GM15510 (cell line): ENCODE data around the gene MYH6.

Source experiments
- POLR2A ChIP-seq: IDR thresholded peaks from 3 replicates; pipeline ENCODE4 v1.6.1; 2011; ENCODE audit warnings: borderline replicate concordance; ENCODE audit not compliant: insufficient read length; ENCODE audit errors: extremely low read depth

The MYH6 gene

DNA sequence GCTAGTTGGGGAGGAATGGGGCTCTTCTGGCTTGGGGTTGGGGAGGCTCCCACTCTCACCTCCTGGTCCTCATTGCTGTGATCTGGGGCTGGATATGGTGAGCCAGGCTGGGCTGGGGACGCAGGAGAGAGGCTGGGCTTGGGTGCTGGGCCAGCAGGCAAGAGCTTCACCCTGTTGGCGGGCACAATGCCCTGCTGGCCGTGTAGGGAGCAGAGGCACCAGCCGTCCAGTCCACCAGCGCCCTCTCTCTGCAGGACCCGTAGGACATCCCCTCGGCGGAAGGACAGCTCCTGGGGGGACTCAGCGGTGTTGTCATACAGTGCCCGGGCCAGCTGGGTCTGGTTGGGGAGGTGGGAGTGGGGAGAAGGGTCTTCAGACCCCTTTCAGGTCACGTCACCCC lies 47.6 kb downstream of the MYH6 start:
- TF ChIP-seq POLR2A: no peak

DNA sequence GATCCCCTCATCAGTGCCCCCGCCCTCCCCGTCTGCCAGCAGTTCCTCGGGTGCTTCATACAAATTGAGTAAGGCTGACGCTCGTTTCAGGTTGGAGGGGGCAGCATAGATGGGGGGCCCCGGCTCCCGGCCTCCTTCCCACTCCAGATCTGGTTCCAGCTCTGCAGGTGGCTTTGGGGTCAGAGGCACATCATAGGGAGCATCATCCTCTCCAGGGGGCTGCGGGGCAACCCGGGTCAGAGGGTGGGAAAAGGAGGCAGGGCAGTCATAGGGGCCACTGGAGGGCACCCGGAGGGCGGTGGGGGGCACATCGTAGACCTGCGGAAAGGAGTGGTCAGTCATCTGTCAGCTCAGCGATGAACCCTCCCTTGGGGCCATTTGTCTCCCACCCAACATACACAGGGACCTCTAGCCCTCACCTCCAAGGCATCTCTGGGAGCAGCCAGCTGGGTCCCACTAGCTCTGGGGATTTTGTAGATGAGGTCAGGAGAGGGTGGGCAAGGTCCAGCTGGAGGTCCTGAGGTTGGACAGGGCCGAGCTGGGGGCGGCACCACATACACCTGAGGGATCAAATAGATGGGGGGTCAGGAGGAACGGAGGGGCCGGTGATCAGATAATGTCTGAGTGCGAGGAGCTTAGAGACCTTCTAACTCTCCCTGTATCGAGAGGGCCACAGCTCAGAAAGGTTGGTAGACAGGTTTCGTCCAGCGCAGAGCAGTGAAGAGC lies 48.2 kb downstream of the MYH6 start:
- TF ChIP-seq POLR2A: no peak

DNA sequence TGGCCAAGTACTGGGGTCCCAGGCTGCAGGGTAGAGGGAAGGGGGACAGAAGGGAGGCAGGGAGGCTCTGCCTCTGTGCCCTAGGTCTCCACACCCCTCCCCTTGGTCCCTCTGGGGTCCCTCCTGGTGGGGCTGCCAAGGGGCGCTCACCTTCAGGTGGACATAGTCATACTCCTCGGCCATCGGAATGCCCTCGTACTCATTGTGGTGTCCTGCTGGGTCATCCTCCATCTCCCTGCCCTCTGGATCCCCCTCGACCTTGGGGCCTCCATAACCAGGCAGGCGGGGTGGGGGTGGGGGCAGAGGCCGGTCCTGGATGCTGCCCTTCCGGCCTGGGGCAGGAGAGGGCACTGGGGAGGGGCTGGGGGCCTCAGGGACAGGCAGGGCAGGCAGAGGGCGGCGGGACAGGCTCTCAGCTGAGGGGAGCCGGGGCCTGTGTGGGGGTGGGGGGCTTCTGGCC lies 48.9 kb downstream of the MYH6 start:
- no peak for TF ChIP-seq POLR2A

DNA sequence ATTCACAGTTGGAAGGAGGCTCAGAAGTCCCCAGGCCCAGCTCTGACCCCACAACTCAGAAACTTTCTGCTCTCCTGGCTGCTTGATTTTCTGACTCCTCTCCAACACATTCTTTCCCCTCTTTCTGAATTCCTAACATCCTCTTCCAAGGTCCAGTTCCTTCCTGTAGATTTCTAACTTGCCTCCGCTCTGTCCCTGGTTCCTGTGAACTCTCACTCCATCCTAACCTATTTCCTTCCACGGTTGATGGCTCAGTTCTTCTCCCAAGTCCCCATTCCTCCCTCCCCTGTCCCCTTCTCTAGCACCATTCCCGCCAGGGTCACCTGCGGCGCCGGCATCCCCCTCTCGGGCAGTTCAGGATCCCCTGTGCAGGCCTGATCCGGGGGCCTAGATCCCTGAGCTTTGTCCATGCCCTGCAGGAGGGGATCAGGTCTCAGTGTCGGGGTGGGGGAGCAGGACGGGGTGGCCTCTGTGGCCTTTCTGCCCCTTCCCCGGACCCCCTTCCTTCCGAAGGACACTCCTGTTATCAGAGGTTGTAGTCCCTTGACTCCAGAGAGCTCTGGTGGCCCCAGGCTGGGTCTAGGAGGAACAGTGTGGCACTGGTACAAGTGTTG lies 49.4 kb downstream of the MYH6 start:
- no peak for TF ChIP-seq POLR2A

DNA sequence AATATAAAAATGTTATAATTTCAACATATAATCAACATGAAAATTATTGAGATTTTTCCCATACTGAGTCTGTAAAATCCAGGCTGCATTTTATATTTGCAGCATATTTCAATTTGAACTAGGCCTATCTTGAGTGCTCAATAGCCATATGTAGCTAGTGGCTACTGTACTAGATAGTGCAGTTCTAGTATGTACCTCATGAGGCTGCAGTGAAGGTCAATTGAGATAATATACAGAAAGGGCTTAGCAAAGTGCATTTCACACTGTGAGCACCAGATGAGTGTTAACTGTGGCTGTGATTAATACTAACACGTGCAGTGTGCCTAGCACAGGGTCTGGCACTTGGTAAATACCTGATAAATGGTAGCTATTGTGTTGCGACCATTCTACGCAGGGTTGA lies 50.0 kb downstream of the MYH6 start:
- no peak for TF ChIP-seq POLR2A

DNA sequence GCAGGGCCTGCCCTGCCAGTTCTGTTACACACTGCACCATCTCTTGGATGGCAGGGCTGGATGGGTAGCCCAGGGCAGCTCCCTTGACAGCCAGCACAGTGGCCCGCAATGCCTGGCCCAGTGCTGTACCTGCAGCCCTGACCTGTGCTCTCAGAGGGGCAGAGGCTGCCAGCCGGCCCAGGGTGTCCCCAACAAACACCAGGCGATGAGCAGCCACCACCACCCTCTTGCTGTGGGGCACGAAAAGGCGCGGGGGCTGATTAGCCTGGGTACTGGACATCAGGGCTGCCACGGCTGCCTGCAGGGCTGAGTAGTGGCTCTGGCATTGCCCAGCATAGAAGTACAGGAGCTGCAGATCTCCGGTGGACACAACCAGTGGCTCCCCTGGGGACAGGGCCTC lies 50.8 kb downstream of the MYH6 start:
- TF ChIP-seq POLR2A: no peak

DNA sequence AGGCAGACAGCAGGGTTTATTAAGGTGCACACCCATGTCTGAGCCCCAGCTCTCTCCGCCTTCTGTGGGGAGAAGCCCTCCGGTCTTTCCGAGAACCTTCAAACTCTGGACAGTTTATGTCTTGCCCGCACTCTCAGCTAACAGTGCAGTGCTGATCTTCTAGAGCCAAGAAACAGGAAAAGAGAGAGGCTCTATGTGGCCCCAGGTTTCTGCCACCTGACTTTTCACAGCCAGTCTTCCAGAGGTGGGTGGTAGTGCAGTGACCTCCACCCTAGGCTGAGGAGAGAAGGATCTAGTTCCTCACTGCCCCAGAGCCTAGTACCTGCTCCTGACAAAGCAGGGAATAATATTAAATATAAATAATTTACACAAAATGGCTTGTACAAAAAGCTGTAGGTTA lies 51.4 kb downstream of the MYH6 start:
- no peak for TF ChIP-seq POLR2A

DNA sequence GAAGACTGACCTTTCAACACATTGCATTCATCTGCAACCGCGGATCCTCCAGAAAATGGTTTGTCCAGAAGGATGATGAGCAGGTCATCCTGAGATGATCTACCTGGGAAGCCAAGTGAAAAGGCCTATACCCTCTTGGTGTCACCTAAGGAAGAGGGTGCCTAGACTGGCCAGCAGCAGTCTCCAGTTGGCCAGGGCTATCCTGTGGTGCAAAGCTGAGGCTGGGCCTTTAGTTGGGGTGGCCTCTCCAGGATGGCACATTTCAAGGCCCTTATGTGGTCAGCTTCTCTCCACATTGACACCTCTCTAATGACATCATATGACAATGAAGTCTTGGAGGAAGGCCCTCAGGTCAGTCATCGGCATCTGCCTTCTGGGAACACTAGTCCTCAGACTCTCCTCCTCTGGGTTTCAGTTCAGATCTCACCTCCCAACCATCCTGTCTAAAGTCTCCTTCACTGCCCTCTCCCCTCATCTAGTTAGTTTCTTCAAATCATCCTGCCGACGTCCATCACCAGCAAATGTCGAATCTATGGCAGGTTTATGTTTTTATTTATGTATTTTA lies 52.1 kb downstream of the MYH6 start:
- no peak for TF ChIP-seq POLR2A

DNA sequence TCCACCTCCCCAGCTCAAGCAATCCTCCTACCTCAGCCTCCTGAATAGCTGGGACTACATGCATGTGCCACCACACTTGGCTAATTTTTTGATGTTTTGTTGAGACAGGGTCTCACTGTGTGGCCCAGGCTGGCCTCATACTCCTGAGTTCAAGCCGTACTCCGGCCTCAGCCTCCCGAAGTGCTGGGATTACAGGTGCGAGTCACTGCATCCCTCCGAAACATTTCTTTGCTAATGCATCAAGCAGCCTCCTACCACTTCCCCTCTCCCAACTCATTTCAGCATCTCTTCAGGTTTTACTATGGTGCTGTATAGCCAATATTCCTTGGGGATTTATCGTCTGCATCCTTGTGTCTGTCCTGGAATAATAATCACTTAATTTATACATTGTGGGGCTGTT lies 53.1 kb downstream of the MYH6 start:
- no peak for TF ChIP-seq POLR2A

DNA sequence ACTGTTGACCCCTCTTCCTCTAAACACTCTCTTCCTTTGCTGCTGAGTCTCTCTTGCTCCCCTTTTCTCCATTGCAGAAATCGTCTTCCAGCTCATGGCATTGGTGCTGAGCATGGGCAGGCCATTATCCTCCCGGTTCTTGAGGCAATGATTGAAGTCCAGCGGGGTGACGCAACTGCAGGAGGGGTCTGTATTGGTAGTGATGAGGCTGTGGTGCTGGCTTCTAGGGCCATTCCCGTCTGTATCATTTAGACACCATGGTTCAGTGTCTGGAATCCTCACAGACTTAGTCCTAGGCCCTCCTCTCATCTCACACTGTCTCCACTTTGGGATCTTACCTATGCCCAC lies 54.7 kb downstream of the MYH6 start:
- no peak for TF ChIP-seq POLR2A

DNA sequence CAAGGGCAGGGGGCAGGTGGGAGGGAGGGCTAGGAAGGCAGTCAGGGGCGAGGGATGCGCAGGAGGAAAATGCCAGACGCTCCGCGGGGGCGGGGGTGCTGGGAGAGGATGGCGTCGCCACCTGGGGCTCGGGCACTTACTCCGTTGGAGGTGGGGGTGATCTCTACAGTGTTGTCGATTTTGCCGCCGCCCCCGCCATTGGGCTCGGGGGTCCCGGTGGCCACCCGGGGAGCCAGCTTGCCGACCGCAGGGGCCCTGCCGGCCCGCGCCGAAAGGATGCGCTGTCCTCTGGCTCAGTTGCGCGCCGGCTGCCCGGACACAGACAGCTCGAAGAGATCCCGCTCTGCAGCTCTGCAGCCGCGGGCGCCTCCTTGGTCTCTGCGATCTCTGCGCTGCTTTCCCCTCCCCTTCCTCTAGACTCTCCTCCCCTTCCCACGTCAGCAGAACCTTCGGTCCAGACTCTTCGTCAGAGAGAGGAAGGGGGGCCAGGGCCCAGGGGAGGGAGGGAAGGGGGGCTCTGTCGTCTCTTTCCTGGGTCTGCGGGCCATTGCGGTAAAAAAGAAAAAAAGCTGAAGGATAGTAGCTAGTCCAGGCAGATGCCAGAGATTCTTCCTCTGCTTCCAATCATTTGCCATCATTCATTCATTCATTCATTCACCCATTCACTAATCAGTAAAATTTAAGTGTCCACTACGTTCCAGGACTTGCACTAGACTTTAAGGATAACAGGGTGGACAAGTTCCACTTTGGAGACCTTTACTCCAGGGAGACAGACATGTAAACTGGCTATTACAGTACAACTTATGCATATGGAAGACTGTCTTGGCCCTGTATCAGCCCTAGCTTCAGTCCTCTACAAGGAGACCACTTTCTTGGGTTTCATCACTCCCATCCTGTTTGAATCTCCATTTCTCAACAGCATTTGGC lies 55.3 kb downstream of the MYH6 start, which contains the start of gene SLC22A17:
Gene SLC22A17, minus strand, starts transcription at position 382 of the 927 bp plus-strand sequence.
- TF ChIP-seq POLR2A: no peak

DNA sequence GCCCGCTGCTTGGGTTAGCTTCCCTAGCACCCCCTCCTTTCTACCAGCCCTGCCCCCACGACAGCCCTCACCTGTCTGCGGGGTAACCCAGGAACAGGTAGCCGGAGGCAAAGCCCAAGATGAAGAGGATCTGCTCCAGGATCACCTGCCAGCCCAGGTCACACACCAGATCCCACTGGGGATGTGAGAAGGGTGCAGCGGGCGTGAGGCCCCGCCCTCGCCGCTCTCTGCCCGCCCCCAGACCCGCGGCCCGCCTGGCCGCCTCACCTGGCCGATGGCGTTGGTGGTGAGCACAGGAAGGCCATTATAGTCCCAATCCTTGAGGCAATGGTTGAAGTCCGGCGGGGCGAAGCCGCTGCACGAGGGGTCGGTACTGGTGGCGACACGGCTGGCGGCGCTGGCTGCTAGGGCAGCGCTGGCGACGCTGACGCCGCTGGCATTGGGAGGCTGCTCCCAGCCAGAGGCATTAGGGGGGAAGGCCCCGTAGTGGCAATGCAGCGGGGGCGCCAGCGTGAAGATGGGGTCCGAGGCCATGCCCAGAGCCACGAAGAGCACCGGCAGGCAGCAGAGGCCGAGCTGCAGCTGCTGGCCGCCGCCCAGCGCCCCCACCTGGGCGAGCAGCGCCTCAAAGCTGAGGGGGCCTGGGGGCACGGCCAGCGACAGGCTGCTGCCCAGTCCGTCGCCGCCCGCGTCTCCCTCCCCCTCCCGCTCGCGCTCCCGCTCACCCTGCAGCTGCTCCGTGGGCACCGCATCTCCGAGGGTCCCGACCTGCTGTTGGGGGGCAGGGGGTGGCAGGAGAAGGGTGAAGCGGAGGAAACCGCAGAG lies 56.2 kb downstream of the MYH6 start:
- TF ChIP-seq POLR2A: no peak

DNA sequence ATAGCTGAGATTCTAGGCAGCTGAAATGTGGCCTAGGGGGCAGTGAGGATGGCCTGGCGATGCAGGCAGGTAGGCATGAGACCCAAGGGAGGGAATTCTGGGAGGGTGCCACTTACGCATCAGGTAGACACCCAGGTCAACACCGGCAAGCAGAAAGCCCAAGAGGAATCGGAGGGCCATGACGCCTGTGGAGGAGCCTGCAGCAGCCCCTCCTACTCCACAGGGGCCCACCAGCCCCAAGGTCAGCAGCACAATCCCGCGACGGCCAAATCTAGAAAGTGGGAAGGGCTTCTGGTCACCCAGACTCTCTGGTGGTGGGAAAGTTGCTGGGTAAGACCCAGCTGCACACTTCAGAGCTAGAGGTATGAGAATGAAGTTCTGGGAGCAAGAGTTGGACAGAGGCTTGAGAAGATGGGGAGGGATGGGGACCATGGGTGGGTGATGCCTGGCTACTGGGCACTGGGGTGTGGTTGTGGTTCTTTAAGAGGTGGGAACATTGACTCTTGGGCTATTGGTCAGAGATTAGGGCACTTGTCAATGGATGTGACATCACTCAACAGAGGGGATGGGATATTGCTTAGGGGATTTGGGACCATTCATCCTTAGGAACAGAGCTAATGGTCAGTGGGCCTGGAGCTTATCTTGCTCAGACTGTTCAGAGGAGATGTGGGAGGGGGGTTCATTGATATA lies 58.8 kb downstream of the MYH6 start:
- no peak for TF ChIP-seq POLR2A

DNA sequence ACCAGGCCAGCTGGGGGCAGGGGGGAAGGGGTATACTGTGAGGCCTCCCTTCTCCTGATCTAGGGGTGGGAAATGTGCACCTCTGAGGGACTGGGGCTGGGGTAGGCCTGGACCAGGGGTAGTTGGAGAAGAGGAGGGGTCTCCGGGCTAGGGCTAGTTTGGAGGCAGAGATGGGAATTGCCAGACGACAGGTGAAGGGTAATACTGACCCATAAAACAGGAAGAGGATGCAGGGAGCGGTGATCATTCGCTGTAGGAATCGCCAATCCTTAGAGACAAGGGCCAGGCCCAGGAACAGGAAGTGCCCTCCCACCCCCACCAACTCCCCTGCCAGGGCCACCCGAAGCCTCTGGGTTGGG lies 59.8 kb downstream of the MYH6 start:
- no peak for TF ChIP-seq POLR2A
